Ovary (tissue), 3 donors: ENCODE data around the gene ODC1.

Experiments
- EP300 ChIP-seq: sonication (generic); formaldehyde crosslinking; IDR thresholded peaks from one replicate; pipeline ENCODE4 v1.6.1; 2017; ENCODE audit warnings: antibody characterized with exemption
- TF ChIP-seq, protein P1 (sequence below), 3 donors: fragments of 450-650 bp in 2 of 3; fragments of 200-600 bp in 1 of 3; IDR thresholded peaks; one replicate each; pipeline versions ENCODE4 v1.5.1 to v1.8.0; 2016 to 2022; ENCODE audit warnings: antibody characterized with exemption in 3 of 3, mild to moderate bottlenecking in 1 of 3
- donor health status: DM: no; HTN: no; CAD: no.

DNA sequence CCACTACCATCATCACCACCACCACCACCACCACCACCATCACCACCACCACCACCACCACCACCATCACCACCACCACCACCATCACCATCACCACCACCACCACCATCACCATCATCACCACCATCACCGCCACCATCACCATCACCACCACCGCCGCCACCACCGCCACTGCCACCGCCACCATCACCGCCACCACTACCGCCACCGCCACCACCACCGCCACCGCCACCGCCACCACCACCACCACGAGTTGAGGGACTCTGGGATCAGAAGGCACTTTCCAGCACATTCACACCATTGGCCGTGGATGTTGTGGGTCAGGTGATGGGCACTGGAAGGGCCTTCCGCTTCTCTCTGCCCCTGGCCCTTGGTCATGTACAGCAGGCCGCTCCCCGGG, 48.8 kb downstream of the ODC1 start:
- TF ChIP-seq, protein P1, sequence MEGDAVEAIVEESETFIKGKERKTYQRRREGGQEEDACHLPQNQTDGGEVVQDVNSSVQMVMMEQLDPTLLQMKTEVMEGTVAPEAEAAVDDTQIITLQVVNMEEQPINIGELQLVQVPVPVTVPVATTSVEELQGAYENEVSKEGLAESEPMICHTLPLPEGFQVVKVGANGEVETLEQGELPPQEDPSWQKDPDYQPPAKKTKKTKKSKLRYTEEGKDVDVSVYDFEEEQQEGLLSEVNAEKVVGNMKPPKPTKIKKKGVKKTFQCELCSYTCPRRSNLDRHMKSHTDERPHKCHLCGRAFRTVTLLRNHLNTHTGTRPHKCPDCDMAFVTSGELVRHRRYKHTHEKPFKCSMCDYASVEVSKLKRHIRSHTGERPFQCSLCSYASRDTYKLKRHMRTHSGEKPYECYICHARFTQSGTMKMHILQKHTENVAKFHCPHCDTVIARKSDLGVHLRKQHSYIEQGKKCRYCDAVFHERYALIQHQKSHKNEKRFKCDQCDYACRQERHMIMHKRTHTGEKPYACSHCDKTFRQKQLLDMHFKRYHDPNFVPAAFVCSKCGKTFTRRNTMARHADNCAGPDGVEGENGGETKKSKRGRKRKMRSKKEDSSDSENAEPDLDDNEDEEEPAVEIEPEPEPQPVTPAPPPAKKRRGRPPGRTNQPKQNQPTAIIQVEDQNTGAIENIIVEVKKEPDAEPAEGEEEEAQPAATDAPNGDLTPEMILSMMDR (IDR thresholded peaks at IDR 0.05): no peak
- no peak for TF ChIP-seq EP300
